Tracheal epithelial cell (primary cell): ENCODE data around the gene EFNB1. TPM values are rescaled to one million over a fixed set of nuclear protein-coding genes. Genes with fewer than 3 reads are reported as not detected.

Source experiments
- total RNA-seq: library from RNA; depleted of rRNA; stranded (reverse); fragments of >200 nt; gene quantifications from 2 replicates; pipeline ENCODE4 v1.2.1, GENCODE V29; 2014

The EFNB1 gene
- 160 and 210 TPM in 2 replicates for total RNA-seq

GRCh38 chrX:68828740-68829581 is at the start of gene EFNB1:
EFNB1 (plus strand) TSS chrX:68829021; CDS start chrX:68829777, 756 bp downstream.

Other genes with a start within 250 kb of the EFNB1 start
- under 0.01 and 2.4 TPM in 2 replicates for gene STARD8, start 181.4 kb upstream of the EFNB1 start, total RNA-seq